H7 (cell line): ENCODE data around the gene OR51A2. TPM values are rescaled to one million over a fixed set of nuclear protein-coding genes. Genes with fewer than 3 reads are reported as not detected.

ENCODE experiments used
- DNase-seq: peaks from one replicate; pipeline ENCODE4 v3.0.0; 2012
- H3K27me3 ChIP-seq: 2 replicates; pipeline ENCODE4 v1.6.0; 2011; ENCODE audit warnings: mild to moderate bottlenecking, low read length; ENCODE audit not compliant: control insufficient read depth, insufficient read depth
- H3K36me3 ChIP-seq: replicated peaks from 2 replicates; pipeline ENCODE4 v1.5.1; 2011; ENCODE audit warnings: low read length; ENCODE audit not compliant: control insufficient read depth, insufficient read depth
- H3K4me3 ChIP-seq: 2 replicates; pipeline ENCODE4 v1.5.1; 2011; ENCODE audit warnings: low read depth, mild to moderate bottlenecking, control low read depth, low read length, moderate library complexity; ENCODE audit not compliant: insufficient read depth
- total RNA-seq: library from RNA; depleted of rRNA; stranded (reverse); fragments of >200 nt; shearing (Covaris generic); gene quantifications from 2 replicates; pipeline ENCODE4 v1.2.3, GENCODE V29; 2014; rRNA removed

Gene OR51A2
- total RNA-seq, 1 experiment from 2014 or later: not detected

DNA sequence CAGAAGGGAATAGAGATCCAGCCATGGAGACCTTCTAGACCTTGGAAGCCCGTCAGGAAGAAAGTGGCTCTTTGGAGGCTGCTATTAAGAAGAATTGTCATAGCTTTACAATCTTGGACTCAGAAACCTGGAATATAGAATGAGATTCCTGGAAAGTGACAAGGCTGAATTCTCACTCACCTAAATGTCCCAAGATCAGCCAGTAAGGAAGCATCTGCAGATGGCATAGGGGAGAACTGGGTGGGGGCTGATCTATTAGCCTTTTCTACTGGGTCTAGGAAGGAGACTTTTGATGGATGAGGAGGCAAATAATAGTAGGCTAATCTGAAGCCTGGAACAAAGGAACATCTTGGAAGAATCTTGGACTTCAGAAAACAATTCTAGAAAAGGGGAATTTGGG, 31.3 kb downstream of the OR51A2 start, which contains the start of gene OR51G1:
Gene OR51G1 (minus strand): TSS at position 101 of the 400 bp plus-strand sequence. CDS start 0 bp downstream, at position 101.
- Histone ChIP-seq H3K4me3 (no peak within 1 kb of the TSS), H3K36me3 (no peaks in the 10 kb centered on the region), H3K27me3 (no peaks in the 10 kb centered on the region)
- DNase-seq: no peak

DNA sequence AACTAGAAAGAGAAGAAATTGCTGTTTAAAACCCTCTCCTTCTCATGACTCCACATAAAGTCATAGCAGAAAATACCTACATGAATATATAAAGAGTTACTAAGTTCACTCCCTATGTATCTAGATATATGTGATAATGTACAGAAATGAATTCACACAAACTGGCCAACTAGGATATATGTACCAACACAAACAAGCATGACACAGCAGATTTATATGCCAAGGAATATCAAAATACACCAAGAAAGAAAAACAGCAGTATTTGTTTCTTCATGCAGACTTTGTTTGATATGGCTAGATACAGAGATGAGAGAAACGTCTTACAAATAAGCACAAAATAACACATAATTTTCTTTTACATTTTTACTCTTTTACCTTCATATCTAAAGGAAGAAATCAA, 33.2 kb downstream of the OR51A2 start:
- Histone ChIP-seq H3K27me3 (no peaks in the 10 kb centered on the region), H3K4me3 (no peak overlapping the region), H3K36me3 (no peaks in the 10 kb centered on the region)
- DNase-seq: no peak

DNA sequence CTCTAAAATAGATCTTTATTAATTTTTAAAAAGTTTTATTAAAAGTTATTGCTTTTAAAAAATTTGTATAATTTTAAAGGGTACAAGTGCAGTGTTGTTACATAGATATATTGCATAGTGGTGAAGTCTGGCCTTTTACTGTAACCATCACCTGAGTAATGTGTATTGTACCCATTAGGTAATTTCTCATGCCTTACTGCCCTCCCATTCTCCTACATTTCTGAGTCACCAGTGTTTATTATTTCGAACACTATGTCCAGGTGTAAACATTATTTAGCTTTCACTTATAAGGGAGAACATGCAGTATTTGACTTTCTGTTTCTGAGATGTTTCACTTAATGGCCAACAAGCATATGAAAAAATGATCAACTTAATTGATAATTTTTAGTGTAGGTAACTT, 33.7 kb downstream of the OR51A2 start:
- no peaks in the 10 kb centered on the region for H3K36me3 ChIP-seq
- no peak for DNase-seq
- H3K27me3 ChIP-seq: no peaks in the 10 kb centered on the region
- H3K4me3 ChIP-seq: no peak overlapping the region

DNA sequence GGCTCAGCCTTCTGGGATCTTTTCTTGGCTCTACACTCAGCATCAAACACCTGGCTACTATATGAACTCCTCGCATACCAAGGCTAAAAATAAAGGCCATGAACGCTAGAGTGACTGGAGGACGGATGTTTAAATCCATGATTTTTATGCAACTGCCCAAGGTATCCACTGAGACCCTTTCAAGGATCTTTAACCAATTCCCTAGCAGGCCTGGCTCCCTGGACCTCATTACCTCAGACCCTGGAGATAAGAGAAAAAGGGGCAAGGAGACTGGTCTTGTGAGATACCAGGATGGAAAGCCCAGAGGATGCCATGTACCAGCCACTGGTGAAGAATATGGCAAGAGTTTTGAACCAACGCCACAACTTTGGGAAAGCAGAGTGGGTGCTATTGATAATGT, 36.3 kb downstream of the OR51A2 start, which contains the start of gene OR51G2:
Gene OR51G2 (minus strand): TSS at position 101 of the 400 bp plus-strand sequence. CDS start 3,687 bp downstream, outside the sequence.
- Histone ChIP-seq H3K27me3 (no peaks in the 10 kb centered on the region), H3K36me3 (no peaks in the 10 kb centered on the region), H3K4me3 (no peak within 1 kb of the TSS)
- DNase-seq: no peak

GRCh38 chr11:4916581-4916980, 38.9 kb downstream of the OR51A2 start:
- DNase-seq: no peak
- no peaks in the 10 kb centered on the region for H3K36me3 ChIP-seq

More at GRCh38 chr11:4916581-4916980, 38.9 kb downstream of the OR51A2 start:
- no peaks in the 10 kb centered on the region for H3K27me3 ChIP-seq
- no peak overlapping the region for H3K4me3 ChIP-seq

Other genes starting within 250 kb of the OR51A2 start
- not detected in 2 replicates for gene OR51F1, start 185.8 kb downstream of the OR51A2 start, total RNA-seq
- gene OR52R1, start 151.3 kb downstream of the OR51A2 start, total RNA-seq: not detected in 2 replicates
- gene OR51F2, start 134.4 kb downstream of the OR51A2 start, total RNA-seq: not detected in 2 replicates
- not detected in 2 replicates for gene OR51S1, start 106.5 kb downstream of the OR51A2 start, total RNA-seq
- gene OR51T1, start 73.8 kb downstream of the OR51A2 start, total RNA-seq: not detected in 2 replicates
- not detected in 2 replicates for gene OR51A7, start 51.9 kb downstream of the OR51A2 start, total RNA-seq
- gene OR51G2, start 36.4 kb downstream of the OR51A2 start, total RNA-seq: not detected in 2 replicates
- gene OR51G1, start 31.4 kb downstream of the OR51A2 start, total RNA-seq: not detected in 2 replicates
- gene OR51A4, start 8.1 kb downstream of the OR51A2 start, total RNA-seq: not detected in 2 replicates
- not detected in 2 replicates for gene OR51L1, start 39.1 kb upstream of the OR51A2 start, total RNA-seq
- not detected in 2 replicates for gene OR52J3, start 90.8 kb upstream of the OR51A2 start, total RNA-seq
- gene OR52E2, start 103.9 kb upstream of the OR51A2 start, total RNA-seq: not detected in 2 replicates
- not detected in 2 replicates for gene OR52E1, start 113.9 kb upstream of the OR51A2 start, total RNA-seq
- gene OR52A5, start 182.6 kb upstream of the OR51A2 start, total RNA-seq: 0.11 and 0.21 TPM in 2 replicates
- gene OR52A1, start 199.0 kb upstream of the OR51A2 start, total RNA-seq: 3.0 and 8.2 TPM in 2 replicates
- not detected in 2 replicates for gene OR51V1, start 245.0 kb upstream of the OR51A2 start, total RNA-seq